GM06990 (cell line): ENCODE data around the gene LEP.

Experiments used
- DNase-seq: peaks from one replicate; pipeline ENCODE4 v3.0.0-alpha.2; 2011; ENCODE audit not compliant: insufficient read length; ENCODE audit errors: extremely low read depth
- H3K27me3 ChIP-seq: replicated peaks from 2 replicates; pipeline ENCODE4 v1.6.0; 2011; ENCODE audit warnings: low read length; ENCODE audit not compliant: control insufficient read depth, insufficient read depth
- H3K36me3 ChIP-seq: 2 replicates; pipeline ENCODE4 v1.5.1; 2011; ENCODE audit warnings: low read length; ENCODE audit not compliant: control insufficient read depth, insufficient read depth
- H3K4me3 ChIP-seq: replicated peaks from 2 replicates; pipeline ENCODE4 v1.5.1; 2011; ENCODE audit warnings: low read depth, mild to moderate bottlenecking, control low read depth, low read length
- CTCF ChIP-seq: IDR thresholded peaks from 2 replicates; pipeline ENCODE4 v1.5.1; 2011; ENCODE audit warnings: low read length, control low read depth, mild to moderate bottlenecking, inconsistent platforms; ENCODE audit not compliant: insufficient read depth, poor library complexity, severe bottlenecking

Gene LEP

GRCh38 chr7:128219636-128220035 is 21.4 kb upstream of the LEP start:
- Histone ChIP-seq H3K36me3 (no peaks in the 10 kb centered on the region), H3K27me3 (peaks cover 4% of the 10 kb centered on the region), H3K4me3 (no peak overlapping the region)
- DNase-seq: no peak
- no peak for TF ChIP-seq CTCF

GRCh38 chr7:128221929-128222403 is 19.1 kb upstream of the LEP start:
- DNase-seq: no peak
- Histone ChIP-seq H3K27me3 (peaks cover 4% of the 10 kb centered on the region), H3K4me3 (no peak overlapping the region), H3K36me3 (no peaks in the 10 kb centered on the region)
- no peak for TF ChIP-seq CTCF

- no peak for DNase-seq
- TF ChIP-seq CTCF: no peak
- Histone ChIP-seq H3K27me3 (no peaks in the 10 kb centered on the region; the same call in none of the 2 replicates), H3K4me3 (no peak overlapping the region), H3K36me3 (no peaks in the 10 kb centered on the region)
Measured at GRCh38 chr7:128226132-128226980, 14.7 kb upstream of the LEP start.

GRCh38 chr7:128227271-128227670 is 13.8 kb upstream of the LEP start:
- no peak for TF ChIP-seq CTCF
- H3K36me3 ChIP-seq: no peaks in the 10 kb centered on the region
- no peak for DNase-seq
- H3K4me3 ChIP-seq: no peak overlapping the region
- H3K27me3 ChIP-seq: no peaks in the 10 kb centered on the region; the same call in none of the 2 replicates

GRCh38 chr7:128231021-128231420 is 10.1 kb upstream of the LEP start:
- H3K36me3 ChIP-seq: no peaks in the 10 kb centered on the region
- no peaks in the 10 kb centered on the region; the same call in 1 of the 2 replicates for H3K27me3 ChIP-seq
- TF ChIP-seq CTCF: no peak
- no peak for DNase-seq
- no peak overlapping the region for H3K4me3 ChIP-seq
